ENCODE results near the gene ASRGL1. TPM values are rescaled to one million over a fixed set of nuclear protein-coding genes. Genes with fewer than 3 reads are reported as not detected.

Gene ASRGL1
- polyA plus RNA-seq, 1 of the 3 experiments (the other 2 are of a cell fraction), result 4.3 TPM

GRCh38 chr11:62431171-62431901, 94.1 kb downstream of the ASRGL1 start:
- Histone ChIP-seq H3K4me1 (ENCODE audit: control insufficient read depth in 1 of 2, insufficient read depth in 2 of 2, low read depth in 1 of 2, low read length in 1 of 2) (peaks cover 18 to 39% of the 10 kb centered on the region in 2 experiments), H3K27me3 (ENCODE audit: insufficient read depth) (no peaks in the 10 kb centered on the region), H4K20me1 (ENCODE audit: insufficient read depth) (no peaks in the 10 kb centered on the region), H3K9me2 (no peaks in the 10 kb centered on the region), H3K36me3 (replicated peaks in 1 of 2; ENCODE audit: control insufficient read depth in 1 of 2, insufficient read depth in 2 of 2, low read length in 1 of 2) (no peaks in the 10 kb centered on the region), H3K9me3 (no peaks in the 10 kb centered on the region), H3K79me2 (ENCODE audit: insufficient read depth) (no peaks in the 10 kb centered on the region), H3K4me2 (peak overlapping the region; percentile 67), H3K4me3 (ENCODE audit: low read depth in 2 of 2, low read length in 1 of 2) (peak overlapping the region in 1 of 2 experiments; percentile 9; a peak in 1 of 4 replicates), H2AFZ (ENCODE audit: low read depth) (no peak overlapping the region), H3K27ac (ENCODE audit: low read depth in 2 of 2, low read length in 1 of 2) (peak overlapping the region; percentile 62 to 75; a peak in 3 of 4 replicates), H3F3A (replicated peaks; ENCODE audit: insufficient read depth) (peaks cover 55% of the 10 kb centered on the region), H3K9ac (peak overlapping the region; percentile 26; the same call in 1 of the 2 replicates)
- no peak for DNase-seq
- 0 out of 2 replicates have a peak, but pooled peaks have one; percentile 6 for TF ChIP-seq NFIC (IDR thresholded peaks at IDR 0.05; ENCODE audit: borderline replicate concordance)
- TF ChIP-seq FOSL2 (IDR thresholded peaks at IDR 0.05; ENCODE audit: borderline replicate concordance, low read depth), result peak; percentile 66; the same call in 1 of the 2 replicates
- TF ChIP-seq REST (IDR thresholded peaks at IDR 0.05; ENCODE audit: low read depth, low read length), result no peak
- TF ChIP-seq YY1 (IDR thresholded peaks at IDR 0.05; ENCODE audit: low read depth), result no peak
- TF ChIP-seq SIN3A (IDR thresholded peaks at IDR 0.05; ENCODE audit: borderline replicate concordance, low read depth, low read length), result no peak
- no peak for TF ChIP-seq SMC3 (IDR thresholded peaks at IDR 0.05; ENCODE audit: low read depth, low read length)
- no peak for TF ChIP-seq MXI1 (IDR thresholded peaks at IDR 0.05; ENCODE audit: low read depth, low read length)
- TF ChIP-seq CHD2 (IDR thresholded peaks at IDR 0.05; ENCODE audit: low read length, partially characterized antibody), result no peak
- peak; percentile 34; the same call in 1 of the 2 replicates for TF ChIP-seq TEAD4 (IDR thresholded peaks at IDR 0.05; ENCODE audit: borderline replicate concordance, insufficient read depth)
- TF ChIP-seq RCOR1 (IDR thresholded peaks at IDR 0.05; ENCODE audit: low read length), result no peak
- TF ChIP-seq GABPA (IDR thresholded peaks at IDR 0.05; ENCODE audit: low read depth), result no peak
- TF ChIP-seq EP300 (IDR thresholded peaks at IDR 0.05; ENCODE audit: borderline replicate concordance in 1 of 2, low read depth in 1 of 2, low read length in 1 of 2), result peak in 1 of 2 experiments; percentile 57; a peak in 1 of 4 replicates
- no peak for TF ChIP-seq GATA2 (CRISPR knock-in tag; IDR thresholded peaks at IDR 0.05)
- TF ChIP-seq RFX5 (IDR thresholded peaks at IDR 0.05; ENCODE audit: low read length), result no peak
- TF ChIP-seq PBX3 (IDR thresholded peaks at IDR 0.05), result peak; percentile 81
- TF ChIP-seq TCF12 (IDR thresholded peaks at IDR 0.05), result peak; percentile 48
- peak; percentile 75 for TF ChIP-seq JUND (IDR thresholded peaks at IDR 0.05)
- ChIA-PET CTCF (interaction anchor here (1.1 kb wide), 1 partner anchor 36 kb away, joined by 3 read pairs; no protein-coding TSS in a partner anchor), POLR2A (no interaction called here)
- 43% methylated on average over 11 of the region's 11 CpGs for WGBS (ENCODE audit: low lambda C conversion rate)
